ENCODE data around the gene SPC24. TPM values are rescaled to one million over a fixed set of nuclear protein-coding genes. Genes with fewer than 3 reads are reported as not detected.
"Not testable (repeated sequence)": the region's sequence is repeated elsewhere in the genome, so short reads cannot be mapped to it uniquely, and the experiment has no call there.

SPC24 gene
- total RNA-seq, 1 experiment from 2014 or later = 120 TPM

GRCh38 chr19:11141937-11142527 lies 13.6 kb downstream of the SPC24 start:
- peak overlapping the region; percentile 6; the same call in 1 of the 2 replicates for H3K4me3 ChIP-seq
- H3K36me3 ChIP-seq = peaks cover 45% of the 10 kb centered on the region
- H3K4me1 ChIP-seq (replicated peaks) = peaks cover 72% of the 10 kb centered on the region
- no peaks in the 10 kb centered on the region for H3K27me3 ChIP-seq (replicated peaks)
- peak in 1 of 2 experiments; percentile 82 for DNase-seq (ENCODE audit: low read depth in 1 of 2, low spot score in 2 of 2)
- H3K27ac ChIP-seq = peak overlapping the region; percentile 100
- H3K9me3 ChIP-seq (replicated peaks) = peaks cover 3% of the 10 kb centered on the region; the same call in 1 of the 2 replicates

- no peak overlapping the region for H3K4me3 ChIP-seq
- H3K36me3 ChIP-seq = peaks cover 34% of the 10 kb centered on the region
- no peaks in the 10 kb centered on the region for H3K27me3 ChIP-seq (replicated peaks)
- peaks cover 3% of the 10 kb centered on the region; the same call in 1 of the 2 replicates for H3K9me3 ChIP-seq (replicated peaks)
- peaks cover 79% of the 10 kb centered on the region for H3K4me1 ChIP-seq (replicated peaks)
- DNase-seq (ENCODE audit: low read depth in 1 of 2, low spot score in 2 of 2) = peak; percentile 95 to 96
- H3K27ac ChIP-seq = peak overlapping the region; percentile 100
Observed at GRCh38 chr19:11140896-11141295, 14.7 kb downstream of the SPC24 start.

DNA sequence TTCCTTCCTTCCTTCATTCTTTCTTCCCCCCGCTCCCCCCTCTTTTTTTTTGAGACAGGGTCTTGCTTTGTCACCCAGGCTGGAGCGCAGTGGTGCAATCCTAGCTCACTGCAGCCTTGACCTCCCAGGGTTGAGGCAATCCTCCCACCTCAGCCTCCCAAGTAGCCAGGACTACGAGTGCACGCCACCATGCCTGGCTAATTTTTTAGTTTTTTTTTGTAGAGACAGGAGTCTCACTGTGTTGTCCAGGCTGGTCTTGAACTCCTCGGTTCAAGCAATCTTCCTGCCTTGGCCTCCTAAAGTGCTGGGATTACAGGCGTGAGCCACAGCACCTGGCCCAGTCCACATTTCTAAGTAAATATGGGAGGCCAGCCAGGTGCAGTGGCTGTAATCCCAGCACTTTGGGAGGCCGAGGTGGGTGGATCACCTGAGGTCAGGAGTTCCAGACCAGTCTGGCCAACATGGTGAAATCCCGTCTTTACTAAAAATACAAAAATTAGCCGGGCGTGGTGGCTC lies 15.5 kb downstream of the SPC24 start:
- Histone ChIP-seq H3K4me1 (replicated peaks) (peaks cover 79% of the 10 kb centered on the region), H3K36me3 (peaks cover 25% of the 10 kb centered on the region), H3K27ac (peak overlapping the region; percentile 100)
- H3K9me3 ChIP-seq (replicated peaks); H3K27me3 ChIP-seq (replicated peaks); H3K4me3 ChIP-seq; DNase-seq (ENCODE audit: low read depth in 1 of 2, low spot score in 2 of 2): not testable (repeated sequence)

DNA sequence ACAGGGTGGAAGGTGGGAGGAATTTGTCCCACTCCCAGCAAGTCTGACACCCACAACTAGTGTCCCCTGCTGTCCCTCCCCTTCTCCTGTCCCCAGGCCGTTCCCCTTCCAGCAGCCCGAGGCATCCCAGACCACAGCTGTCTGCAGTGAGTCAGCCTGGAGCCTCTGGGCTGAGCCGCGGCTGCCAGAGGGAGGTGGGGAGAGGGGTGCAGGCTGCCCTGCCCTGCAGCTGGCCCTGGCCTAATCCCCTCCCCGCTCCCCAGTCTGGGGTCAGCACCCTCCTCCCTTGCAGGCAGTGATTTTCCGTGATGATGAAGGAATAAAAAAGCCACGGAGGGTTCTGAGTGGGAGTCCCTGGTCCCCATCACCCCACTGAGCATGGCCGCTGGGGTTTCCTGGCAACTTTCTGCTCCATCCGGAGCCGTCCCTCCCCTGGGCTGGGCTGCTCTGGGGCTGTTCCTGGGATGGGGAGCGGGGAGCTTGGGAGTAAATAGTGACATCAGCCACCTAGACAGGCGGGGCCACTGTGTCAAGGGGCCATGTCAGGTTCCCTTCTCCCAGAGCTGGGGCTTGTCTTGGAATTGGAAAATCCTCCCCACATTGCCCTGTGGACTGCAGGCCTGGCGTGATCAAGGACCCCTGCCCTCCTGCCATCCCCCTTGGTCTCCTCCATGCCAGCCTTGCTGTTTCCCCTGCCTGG lies 16.8 kb downstream of the SPC24 start:
- Histone ChIP-seq H3K4me1 (replicated peaks) (peaks cover 74% of the 10 kb centered on the region), H3K36me3 (peaks cover 23% of the 10 kb centered on the region), H3K27ac (peak overlapping the region; percentile 100), H3K9me3 (replicated peaks) (peaks cover 3% of the 10 kb centered on the region; the same call in 1 of the 2 replicates), H3K27me3 (replicated peaks) (no peaks in the 10 kb centered on the region), H3K4me3 (no peak overlapping the region)
- DNase-seq (ENCODE audit: low read depth in 1 of 2, low spot score in 2 of 2) = peak; percentile 97 to 98

GRCh38 chr19:11137542-11138384 lies 17.8 kb downstream of the SPC24 start:
- no peaks in the 10 kb centered on the region for H3K27me3 ChIP-seq (replicated peaks)
- peak; percentile 93 to 95 for DNase-seq (ENCODE audit: low read depth in 1 of 2, low spot score in 2 of 2)
- peaks cover 2% of the 10 kb centered on the region; the same call in 1 of the 2 replicates for H3K9me3 ChIP-seq (replicated peaks)
- peak overlapping the region; percentile 100 for H3K27ac ChIP-seq
- peaks cover 20% of the 10 kb centered on the region for H3K36me3 ChIP-seq
- no peak overlapping the region for H3K4me3 ChIP-seq
- peaks cover 65% of the 10 kb centered on the region for H3K4me1 ChIP-seq (replicated peaks)

DNA sequence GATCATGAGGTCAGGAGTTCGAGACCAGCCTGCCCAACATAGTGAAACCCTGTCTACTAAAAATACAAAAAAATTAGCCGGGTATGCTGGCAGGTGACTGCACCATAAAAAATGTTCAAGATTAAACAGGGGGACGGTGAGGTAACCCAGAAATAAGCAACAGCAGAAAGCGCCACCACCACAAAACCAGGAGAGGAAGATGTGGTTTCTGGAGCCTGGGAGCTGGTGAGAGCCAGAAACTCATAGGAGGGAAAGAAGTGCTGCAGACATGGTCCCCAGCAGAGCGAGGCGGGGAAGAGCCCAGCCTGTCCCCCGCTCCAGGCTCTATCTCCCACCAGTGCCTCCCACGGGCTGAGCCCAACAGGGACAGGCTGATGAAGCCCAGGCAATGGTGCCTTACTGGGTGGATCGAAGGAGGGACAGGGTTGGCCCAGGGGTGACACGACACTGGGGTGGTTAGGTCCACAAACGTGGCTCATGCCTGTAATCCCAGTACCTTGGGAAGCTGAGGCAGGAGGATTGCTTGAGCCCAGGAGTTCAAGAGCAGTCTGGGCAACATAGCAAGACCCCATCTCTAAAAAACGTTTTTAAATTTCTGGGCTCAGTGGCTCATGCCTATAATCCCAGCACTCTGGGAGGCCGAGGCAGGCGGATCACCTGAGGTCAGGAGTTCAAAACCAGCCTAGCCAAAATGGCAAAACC lies 19.0 kb downstream of the SPC24 start:
- H3K27me3 ChIP-seq (replicated peaks) = no peaks in the 10 kb centered on the region
- no peaks in the 10 kb centered on the region for H3K9me3 ChIP-seq (replicated peaks)
- H3K36me3 ChIP-seq = peaks cover 24% of the 10 kb centered on the region
- H3K4me3 ChIP-seq = no peak overlapping the region
- DNase-seq (ENCODE audit: low read depth in 1 of 2, low spot score in 2 of 2) = no peak
- H3K27ac ChIP-seq = peak overlapping the region; percentile 100
- peaks cover 57% of the 10 kb centered on the region for H3K4me1 ChIP-seq (replicated peaks)

GRCh38 chr19:11131471-11131870 lies 24.1 kb downstream of the SPC24 start:
- H3K4me1 ChIP-seq (replicated peaks) = peaks cover 17% of the 10 kb centered on the region
- H3K27me3 ChIP-seq (replicated peaks) = no peaks in the 10 kb centered on the region
- H3K4me3 ChIP-seq = no peak overlapping the region
- H3K36me3 ChIP-seq = peaks cover 74% of the 10 kb centered on the region
- H3K9me3 ChIP-seq (replicated peaks) = no peaks in the 10 kb centered on the region
- no peak overlapping the region for H3K27ac ChIP-seq
- no peak for DNase-seq (ENCODE audit: low read depth in 1 of 2, low spot score in 2 of 2)

GRCh38 chr19:11130824-11131455 lies 24.6 kb downstream of the SPC24 start:
- no peak overlapping the region for H3K4me3 ChIP-seq
- H3K27me3 ChIP-seq (replicated peaks) = no peaks in the 10 kb centered on the region
- peak; percentile 81 to 88 for DNase-seq (ENCODE audit: low read depth in 1 of 2, low spot score in 2 of 2)
- H3K27ac ChIP-seq = no peak overlapping the region
- peaks cover 78% of the 10 kb centered on the region for H3K36me3 ChIP-seq
- H3K9me3 ChIP-seq (replicated peaks) = no peaks in the 10 kb centered on the region
- peaks cover 17% of the 10 kb centered on the region for H3K4me1 ChIP-seq (replicated peaks)

GRCh38 chr19:11127905-11128304 lies 27.7 kb downstream of the SPC24 start:
- no peak overlapping the region for H3K4me3 ChIP-seq
- peaks cover 17% of the 10 kb centered on the region for H3K4me1 ChIP-seq (replicated peaks)
- H3K27me3 ChIP-seq (replicated peaks) = no peaks in the 10 kb centered on the region
- no peak overlapping the region for H3K27ac ChIP-seq
- DNase-seq (ENCODE audit: low read depth in 1 of 2, low spot score in 2 of 2) = no peak
- peaks cover 98% of the 10 kb centered on the region for H3K36me3 ChIP-seq
- H3K9me3 ChIP-seq (replicated peaks) = no peaks in the 10 kb centered on the region

DNA sequence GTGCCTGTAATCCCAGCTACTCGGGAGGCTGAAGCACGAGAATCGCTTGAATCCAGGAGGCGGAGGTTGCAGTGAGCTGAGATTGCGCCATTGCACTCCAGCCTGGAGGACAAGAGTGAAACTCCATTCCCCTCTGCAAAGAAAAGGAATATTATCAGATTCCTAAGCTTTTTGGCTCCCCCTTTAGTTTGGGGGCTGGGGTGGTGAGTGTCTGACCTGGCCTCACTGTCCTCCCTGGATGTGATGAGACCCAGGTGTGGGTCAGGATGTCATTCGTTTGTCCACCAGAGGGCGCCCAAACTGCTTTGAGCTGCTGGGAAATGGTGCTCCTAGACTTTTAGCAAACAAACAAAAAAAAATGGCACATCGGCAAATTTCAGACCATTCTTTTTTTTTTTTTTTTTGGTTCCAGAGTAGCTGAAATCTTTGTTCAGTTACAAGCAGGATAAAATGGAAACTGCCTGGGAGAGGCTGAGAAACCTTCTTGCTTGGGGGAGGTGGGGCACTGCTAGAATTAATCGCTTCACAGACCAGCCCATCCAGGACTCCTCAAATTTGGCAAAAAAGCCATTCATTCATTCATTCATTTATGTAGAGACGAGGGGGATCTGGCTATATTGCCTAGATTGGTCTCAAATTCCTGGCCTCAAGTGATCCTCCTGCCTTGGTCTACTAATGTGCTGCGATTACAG lies 29.4 kb downstream of the SPC24 start:
- Histone ChIP-seq H3K9me3 (replicated peaks) (no peaks in the 10 kb centered on the region), H3K4me3 (no peak overlapping the region), H3K27ac (no peak overlapping the region), H3K27me3 (replicated peaks) (no peaks in the 10 kb centered on the region), H3K4me1 (replicated peaks) (peaks cover 9% of the 10 kb centered on the region), H3K36me3 (peaks cover 93% of the 10 kb centered on the region)
- DNase-seq (ENCODE audit: low read depth in 1 of 2, low spot score in 2 of 2) = peak; percentile 77 to 80

DNA sequence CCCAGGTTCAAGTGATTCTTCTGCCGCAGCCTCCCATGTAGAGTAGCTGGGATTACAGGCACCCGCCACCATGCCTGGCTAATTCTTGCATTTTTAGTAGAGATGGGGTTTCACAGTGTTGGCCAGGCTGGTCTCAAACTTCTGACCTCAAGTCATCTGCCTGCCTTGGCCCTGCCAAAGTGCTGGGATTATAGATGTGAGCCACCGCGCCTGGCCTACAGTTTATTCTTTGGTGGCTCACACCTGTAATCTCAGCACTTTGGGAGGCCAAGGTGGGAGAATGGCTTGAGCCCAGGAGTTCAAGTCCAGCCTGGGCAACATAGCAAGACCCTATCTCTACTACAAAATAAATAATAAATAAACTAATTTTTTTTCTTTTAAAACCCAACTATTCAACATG lies 31.4 kb downstream of the SPC24 start:
- not testable (repeated sequence) for H3K4me1 ChIP-seq (replicated peaks); H3K27me3 ChIP-seq (replicated peaks); DNase-seq (ENCODE audit: low read depth in 1 of 2, low spot score in 2 of 2); H3K9me3 ChIP-seq (replicated peaks); H3K4me3 ChIP-seq; H3K27ac ChIP-seq
- H3K36me3 ChIP-seq = peaks cover 93% of the 10 kb centered on the region

- Histone ChIP-seq H3K4me3 (no peak overlapping the region), H3K27ac (no peak overlapping the region), H3K4me1 (replicated peaks) (peaks cover 3% of the 10 kb centered on the region), H3K27me3 (replicated peaks) (no peaks in the 10 kb centered on the region), H3K9me3 (replicated peaks) (no peaks in the 10 kb centered on the region), H3K36me3 (peaks cover 91% of the 10 kb centered on the region)
- DNase-seq (ENCODE audit: low read depth in 1 of 2, low spot score in 2 of 2) = no peak
Observed at GRCh38 chr19:11123114-11123513, 32.5 kb downstream of the SPC24 start.

Measured in SJSA1 (cell line).